ENCODE results near the gene AP1B1.
A peak's percentile ranks its signal among the peaks of the same experiment; 100 is the strongest.

AP1B1 gene

DNA sequence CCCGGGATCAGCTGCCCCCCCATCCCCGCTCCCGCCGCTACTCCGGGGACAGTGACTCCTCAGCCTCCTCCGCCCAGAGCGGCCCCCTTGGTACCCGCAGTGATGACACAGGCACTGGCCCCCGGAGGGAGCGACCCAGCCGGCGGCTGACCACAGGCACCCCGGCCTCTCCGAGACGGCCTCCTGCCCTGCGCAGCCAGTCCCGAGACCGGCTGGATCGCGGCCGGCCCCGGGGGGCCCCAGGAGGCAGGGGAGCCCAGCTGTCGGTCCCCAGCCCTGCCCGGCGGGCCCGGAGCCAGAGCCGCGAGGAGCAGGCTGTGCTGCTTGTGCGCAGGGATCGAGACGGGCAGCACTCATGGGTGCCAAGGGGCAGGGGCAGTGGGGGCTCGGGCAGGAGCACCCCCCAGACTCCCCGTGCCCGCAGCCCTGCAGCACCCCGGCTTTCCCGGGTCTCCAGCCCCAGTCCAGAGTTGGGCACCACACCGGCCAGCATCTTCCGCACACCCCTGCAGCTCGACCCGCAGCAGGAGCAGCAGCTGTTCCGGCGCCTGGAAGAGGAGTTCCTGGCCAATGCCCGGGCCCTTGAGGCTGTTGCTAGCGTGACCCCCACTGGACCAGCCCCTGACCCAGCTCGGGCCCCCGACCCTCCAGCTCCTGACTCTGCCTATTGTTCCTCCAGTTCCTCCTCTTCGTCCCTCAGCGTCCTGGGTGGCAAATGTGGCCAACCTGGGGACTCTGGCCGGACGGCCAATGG lies 76.7 kb downstream of the AP1B1 start:
- no peak for DNase-seq

DNA sequence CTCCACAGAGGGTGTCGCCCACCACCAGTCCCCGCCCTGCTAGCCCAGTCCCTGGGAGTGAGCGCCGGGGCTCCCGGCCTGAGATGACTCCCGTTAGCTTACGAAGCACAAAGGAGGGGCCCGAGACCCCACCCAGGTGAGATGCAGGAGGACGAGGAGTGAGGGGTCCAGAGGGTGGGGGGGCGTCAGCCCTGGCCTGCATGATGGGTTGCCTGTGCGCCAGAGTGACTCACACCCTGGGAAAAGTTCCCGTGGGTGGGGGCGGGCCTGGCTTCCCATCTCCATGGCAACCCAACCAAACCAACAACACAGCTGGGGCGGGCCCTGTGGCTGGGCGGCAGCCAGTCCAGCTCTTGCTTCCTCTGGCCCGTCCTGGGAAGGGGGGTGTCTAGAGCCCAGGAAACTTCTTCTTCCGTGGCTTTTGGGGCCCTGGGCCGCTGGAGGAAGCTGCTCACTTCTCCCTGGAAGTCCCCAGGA lies 77.5 kb downstream of the AP1B1 start:
- DNase-seq = peak; percentile 49 to 52

- DNase-seq = no peak
Observed at GRCh38 chr22:29310065-29310862, 78.1 kb downstream of the AP1B1 start.

DNA sequence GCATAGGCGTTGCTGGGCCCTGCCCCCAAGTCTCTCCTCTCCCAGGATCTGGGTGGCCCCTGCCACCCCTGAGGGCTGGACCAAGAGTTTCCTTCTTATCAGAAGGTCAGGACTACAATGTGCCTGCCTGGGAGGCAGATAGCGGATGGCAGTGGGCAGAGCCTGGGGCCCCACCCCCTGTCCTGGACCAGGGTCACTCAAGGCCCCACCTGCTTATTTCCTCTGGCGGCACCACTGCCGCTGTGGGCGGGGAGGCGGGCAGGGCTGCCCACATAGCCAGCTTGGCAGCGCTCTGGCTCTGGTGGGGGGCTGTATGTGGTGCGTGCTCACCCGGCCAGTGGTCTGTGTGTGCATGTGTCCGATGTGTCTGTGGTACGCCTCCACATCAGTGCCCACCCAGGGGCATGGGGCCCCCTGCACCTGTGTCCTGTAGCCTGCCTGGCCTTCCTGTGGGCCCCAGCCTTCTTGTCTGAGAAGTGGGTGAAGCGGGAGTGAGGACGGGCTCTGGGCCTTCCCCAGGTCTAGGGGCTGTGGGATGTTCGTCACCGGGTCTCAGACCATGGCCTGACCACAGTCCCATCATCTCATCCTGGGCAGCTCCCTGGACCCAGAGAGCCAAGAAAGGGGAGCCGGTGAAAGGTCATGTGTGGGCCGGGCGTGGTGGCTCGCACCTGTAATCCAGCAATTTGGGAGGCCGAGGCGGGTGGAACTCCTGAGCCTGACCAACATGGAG lies 78.9 kb downstream of the AP1B1 start:
- no peak for DNase-seq

- no peak for DNase-seq
Observed at GRCh38 chr22:29308791-29309262, 79.5 kb downstream of the AP1B1 start.

- no peak for DNase-seq
Observed at GRCh38 chr22:29308148-29308790, 80.1 kb downstream of the AP1B1 start.

DNA sequence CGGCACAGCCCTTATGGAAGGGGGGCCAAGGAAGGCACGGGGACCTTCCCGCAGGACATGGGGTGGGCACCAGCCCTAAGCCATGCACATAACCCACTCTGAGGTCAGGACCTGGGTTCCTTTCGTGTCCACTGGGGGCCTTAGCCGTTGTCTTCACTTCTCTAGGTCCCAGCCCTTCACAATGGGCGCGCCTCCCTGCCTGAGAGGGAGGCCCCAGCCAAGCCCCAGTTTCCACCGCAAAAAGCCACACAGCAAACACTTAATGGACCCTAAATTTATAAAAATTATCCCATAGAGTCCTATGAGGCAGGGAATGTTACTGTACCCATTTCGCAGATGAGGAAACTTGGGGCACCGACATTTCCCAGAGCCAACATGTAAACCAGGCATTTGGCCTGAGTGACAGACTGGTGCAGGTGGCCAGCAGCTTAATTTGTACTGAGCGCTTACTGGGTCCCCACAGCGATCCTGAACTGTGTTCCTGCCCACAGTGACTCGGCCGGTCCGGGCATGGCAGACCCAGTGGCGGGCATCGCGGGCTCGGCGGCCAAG lies 80.7 kb downstream of the AP1B1 start:
- DNase-seq = no peak

- DNase-seq = peak; percentile 41 to 48
Observed at GRCh38 chr22:29306835-29307595, 81.4 kb downstream of the AP1B1 start.

- peak; percentile 44 to 54 for DNase-seq
Observed at GRCh38 chr22:29306175-29306834, 82.1 kb downstream of the AP1B1 start, which contains the start of gene GAS2L1. TSS of gene GAS2L1 (plus strand) at chr22:29306650. CDS start at chr22:29308106, 1,456 bp downstream.

DNA sequence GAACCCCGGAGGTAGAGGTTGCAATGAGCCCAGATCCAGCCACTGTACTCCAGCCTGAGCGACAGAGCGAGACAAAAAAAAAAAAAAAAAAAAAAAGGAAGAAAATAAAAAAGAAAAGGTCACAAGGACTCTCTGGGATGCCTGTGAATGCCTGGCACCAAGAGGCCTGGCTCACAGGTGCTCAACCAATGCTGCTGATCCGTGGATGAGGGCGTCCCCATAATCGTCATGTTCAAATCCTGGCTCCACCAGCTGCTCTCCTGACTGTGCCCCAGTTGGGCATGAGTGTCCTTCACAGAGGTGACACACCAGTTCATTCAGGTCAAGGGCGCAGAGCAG lies 82.6 kb downstream of the AP1B1 start:
- DNase-seq = no peak

DNA sequence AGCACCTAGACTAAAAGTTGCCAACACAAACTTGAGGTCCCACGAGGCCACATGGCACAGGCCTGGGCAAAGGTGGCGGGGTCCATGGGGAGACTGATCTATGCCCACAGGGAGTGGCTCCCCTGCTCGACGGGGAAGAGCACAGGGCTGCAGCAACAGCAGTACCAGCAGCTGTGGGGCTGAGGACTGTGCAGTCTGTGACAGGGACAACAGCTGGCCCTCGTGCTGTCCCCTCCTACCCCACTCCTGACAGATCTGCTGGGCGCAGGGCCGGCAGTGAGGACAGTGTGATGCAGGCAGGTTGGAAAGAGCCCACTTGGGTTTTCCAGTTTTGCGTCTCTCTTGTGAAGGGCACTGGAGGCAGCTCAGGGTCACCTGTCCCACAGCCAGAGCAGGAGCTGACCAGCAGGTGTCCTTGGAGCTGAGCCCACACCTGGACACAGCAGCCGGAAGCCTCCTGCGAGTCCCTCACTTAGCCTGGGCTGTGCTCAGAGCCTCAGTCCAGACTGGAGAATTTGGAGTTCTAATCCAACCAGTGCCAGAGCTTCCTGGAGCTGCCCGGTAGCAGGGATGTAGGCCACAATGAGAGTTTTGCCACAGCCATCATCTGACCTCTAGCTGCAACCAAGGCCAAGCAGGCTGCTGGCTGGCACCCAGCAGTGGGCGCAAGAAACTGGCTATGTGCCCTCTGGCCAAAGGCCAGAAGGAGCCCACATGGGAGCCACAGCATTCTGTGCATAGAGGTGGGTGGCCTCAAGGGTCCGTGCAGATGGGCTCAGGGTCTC lies 85.5 kb downstream of the AP1B1 start:
- no peak for DNase-seq

- DNase-seq = no peak
Observed at GRCh38 chr22:29302402-29302680, 86.0 kb downstream of the AP1B1 start.

DNA sequence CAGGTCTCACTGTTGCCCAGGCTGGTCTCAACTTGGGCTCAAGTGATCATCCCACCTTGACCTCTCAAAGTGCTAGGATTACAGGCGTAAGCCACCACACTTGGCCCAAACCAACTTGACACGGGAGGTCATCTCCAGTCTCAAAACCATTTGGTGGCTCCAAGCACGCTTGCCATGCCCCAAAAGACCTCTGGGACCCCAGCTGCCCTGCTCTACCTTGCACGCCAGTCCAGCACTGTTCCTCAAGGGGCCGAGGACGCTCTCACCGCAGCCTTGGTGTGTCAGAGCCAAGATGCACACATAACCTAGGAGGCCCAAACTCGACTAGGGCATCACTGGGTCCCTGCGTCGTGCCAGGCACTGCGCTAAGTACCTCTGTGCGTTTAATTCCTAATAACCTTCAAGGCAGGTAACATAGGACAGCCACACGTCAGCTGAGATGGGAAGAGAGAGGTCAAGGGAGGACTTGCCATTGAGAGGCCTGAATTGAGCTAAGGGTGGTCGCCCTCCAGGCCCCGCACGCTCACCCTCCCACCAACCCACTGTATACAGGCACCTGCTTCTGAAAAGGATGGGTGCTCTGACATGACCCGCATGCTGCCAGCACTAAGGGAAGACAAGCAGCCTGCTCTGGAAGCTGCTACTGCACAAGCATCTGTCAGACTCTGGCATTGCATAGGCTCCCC lies 86.5 kb downstream of the AP1B1 start:
- no peak for DNase-seq

DNA sequence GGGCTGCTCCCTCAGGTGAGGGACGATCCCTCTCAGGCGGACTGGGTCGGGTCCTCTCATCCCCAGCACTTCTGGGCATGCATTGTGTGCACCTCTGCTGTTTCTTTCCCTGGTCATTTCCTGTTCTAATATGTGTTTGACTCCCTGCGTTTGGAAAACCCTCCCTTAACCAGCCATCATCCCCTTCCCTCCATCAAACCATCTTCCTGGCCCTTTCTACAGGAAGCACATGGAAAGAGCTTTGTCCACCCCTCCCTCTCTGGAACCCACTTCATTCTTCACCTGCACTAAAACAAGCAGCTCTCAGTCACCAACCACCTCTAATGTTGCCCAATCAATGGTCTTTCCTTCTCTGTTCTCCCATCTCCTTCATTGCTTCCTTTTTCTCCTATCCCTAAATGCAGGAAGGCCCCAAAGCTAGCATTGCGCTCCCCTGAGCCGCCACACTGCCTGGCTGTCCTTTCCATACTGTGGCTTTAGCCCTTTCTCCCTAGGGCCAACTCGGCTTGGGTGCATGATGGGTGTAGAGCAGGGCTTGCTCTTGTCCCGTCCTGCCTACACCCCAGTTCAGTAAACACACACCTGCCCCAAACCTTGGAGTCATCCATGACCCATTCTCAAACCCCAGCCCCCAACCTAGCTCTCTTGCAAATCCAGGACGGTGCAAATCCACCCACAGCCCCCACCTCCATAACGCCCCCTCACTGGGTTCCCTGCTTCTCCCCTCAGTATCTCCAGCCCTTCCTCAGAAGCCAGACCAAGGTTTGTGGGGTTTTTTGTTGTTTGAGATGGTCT lies 87.4 kb downstream of the AP1B1 start:
- DNase-seq = no peak

- DNase-seq = no peak
Observed at GRCh38 chr22:29300467-29300806, 87.9 kb downstream of the AP1B1 start.

DNA sequence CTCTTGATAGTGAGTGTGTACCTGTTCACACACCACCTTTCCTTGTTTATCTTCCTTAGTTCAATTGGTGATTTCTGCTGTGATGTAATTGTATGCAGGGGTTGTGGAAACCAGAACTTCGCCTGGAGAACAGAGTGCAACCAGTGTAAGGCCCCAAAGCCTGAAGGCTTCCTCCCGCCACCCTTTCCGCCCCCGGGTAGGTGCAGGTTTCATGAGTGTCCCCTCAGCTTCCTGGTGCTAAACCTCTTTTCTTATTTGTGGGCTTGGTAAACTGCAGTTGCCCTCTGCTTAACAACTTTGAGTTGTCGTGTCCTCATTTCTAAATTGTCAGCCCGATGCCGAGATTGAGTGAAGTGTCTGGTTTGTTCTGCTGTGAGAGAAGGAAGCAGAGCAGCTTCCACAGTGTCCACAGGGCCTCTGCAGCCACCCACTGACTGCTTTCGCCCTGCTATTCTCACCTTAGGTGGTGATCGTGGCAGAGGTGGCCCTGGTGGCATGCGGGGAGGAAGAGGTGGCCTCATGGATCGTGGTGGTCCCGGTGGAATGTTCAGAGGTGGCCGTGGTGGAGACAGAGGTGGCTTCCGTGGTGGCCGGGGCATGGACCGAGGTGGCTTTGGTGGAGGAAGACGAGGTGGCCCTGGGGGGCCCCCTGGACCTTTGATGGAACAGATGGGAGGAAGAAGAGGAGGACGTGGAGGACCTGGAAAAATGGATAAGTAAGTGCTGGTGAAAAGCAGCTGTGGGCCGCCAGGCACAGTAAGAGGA lies 89.1 kb downstream of the AP1B1 start:
- no peak for DNase-seq

DNA sequence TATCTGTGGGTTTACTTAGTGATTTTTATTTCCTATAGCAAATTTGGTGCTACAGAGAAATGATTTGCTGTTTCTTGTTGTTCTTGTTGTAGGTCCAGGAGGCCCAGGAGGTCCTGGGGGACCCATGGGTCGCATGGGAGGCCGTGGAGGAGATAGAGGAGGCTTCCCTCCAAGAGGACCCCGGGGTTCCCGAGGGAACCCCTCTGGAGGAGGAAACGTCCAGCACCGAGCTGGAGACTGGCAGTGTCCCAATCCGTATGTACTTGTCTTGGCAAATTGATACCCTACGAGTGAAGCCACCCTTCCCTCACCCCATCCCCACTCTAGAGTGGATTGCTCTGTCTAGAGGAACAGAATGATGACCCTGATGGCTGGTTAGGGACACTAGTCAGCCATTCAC lies 89.7 kb downstream of the AP1B1 start:
- DNase-seq = no peak

GRCh38 chr22:29292379-29292778 lies 96.0 kb downstream of the AP1B1 start:
- DNase-seq = no peak
